HepG2 (cell line): ENCODE results near the gene TCERG1L.

Source experiments
- CTCF ChIP-seq: sonication (generic); formaldehyde crosslinking; IDR thresholded peaks from 2 replicates; pipeline ENCODE4 v1.5.0; 2020; ENCODE audit warnings: mild to moderate bottlenecking, missing genetic modification reagents, moderate library complexity
- EZH2 ChIP-seq: conservative IDR thresholded peaks from 2 replicates; pipeline ENCODE4 v1.6.1; 2012; ENCODE audit warnings: mild to moderate bottlenecking, low read depth, low read length, moderate library complexity
- GFI1 ChIP-seq: sonication (generic); formaldehyde crosslinking; IDR thresholded peaks from 2 replicates; pipeline ENCODE4 v1.5.0; 2020; ENCODE audit warnings: missing genetic modification reagents, mild to moderate bottlenecking, borderline replicate concordance
- KDM1A ChIP-seq: IDR thresholded peaks from 2 replicates; pipeline ENCODE4 v1.6.1; 2016; ENCODE audit warnings: missing compliant biosample characterization
- NFYC ChIP-seq: IDR thresholded peaks from 2 replicates; pipeline ENCODE4 v1.6.1; 2016; ENCODE audit warnings: missing genetic modification reagents, missing compliant biosample characterization
- POLR2A ChIP-seq, 2 experiments: IDR thresholded peaks; 2 replicates each; pipeline ENCODE4 v1.6.1; 2011; ENCODE audit warnings: low read depth in 2 of 2, low read length in 2 of 2, mild to moderate bottlenecking in 1 of 2, moderate library complexity in 1 of 2; ENCODE audit not compliant: insufficient read depth in 1 of 2
- SALL1 ChIP-seq: sonication (generic); formaldehyde crosslinking; IDR thresholded peaks from 2 replicates; pipeline ENCODE4 v1.8.0; 2022; ENCODE audit warnings: mild to moderate bottlenecking, missing genetic modification reagents
- ZBTB2 ChIP-seq: sonication (generic); formaldehyde crosslinking; IDR thresholded peaks from 2 replicates; pipeline ENCODE4 v1.8.0; 2022; ENCODE audit warnings: low read depth, missing genetic modification reagents
- ZNF407 ChIP-seq: sonication (generic); formaldehyde crosslinking; IDR thresholded peaks from one replicate; pipeline ENCODE4 v1.5.1; 2020; ENCODE audit warnings: mild to moderate bottlenecking, missing genetic modification reagents; ENCODE audit errors: not compliant biosample characterization
- TF ChIP-seq, protein P1 (sequence below), 2 experiments: sonication (generic) in 1 of 2; formaldehyde crosslinking in 1 of 2; IDR thresholded peaks; 2 replicates each; pipeline versions ENCODE4 v1.5.1 to v1.6.1; 2011 to 2020; ENCODE audit warnings: borderline replicate concordance in 1 of 2, low read depth in 1 of 2, low read length in 1 of 2, mild to moderate bottlenecking in 1 of 2, missing genetic modification reagents in 1 of 2, moderate library complexity in 1 of 2

- TF ChIP-seq ZBTB2 (CRISPR knock-in tag) (no peak), GFI1 (CRISPR knock-in tag) (no peak), EZH2 (no peak), POLR2A (IDR thresholded peaks at IDR 0.05; ENCODE audit: insufficient read depth in 1 of 2, low read depth in 2 of 2, low read length in 2 of 2) (no peak), KDM1A (no peak), ZNF407 (CRISPR knock-in tag) (no peak), NFYC (CRISPR knock-in tag) (no peak), CTCF (CRISPR knock-in tag) (no peak), SALL1 (CRISPR knock-in tag) (no peak)
- TF ChIP-seq, protein P1, sequence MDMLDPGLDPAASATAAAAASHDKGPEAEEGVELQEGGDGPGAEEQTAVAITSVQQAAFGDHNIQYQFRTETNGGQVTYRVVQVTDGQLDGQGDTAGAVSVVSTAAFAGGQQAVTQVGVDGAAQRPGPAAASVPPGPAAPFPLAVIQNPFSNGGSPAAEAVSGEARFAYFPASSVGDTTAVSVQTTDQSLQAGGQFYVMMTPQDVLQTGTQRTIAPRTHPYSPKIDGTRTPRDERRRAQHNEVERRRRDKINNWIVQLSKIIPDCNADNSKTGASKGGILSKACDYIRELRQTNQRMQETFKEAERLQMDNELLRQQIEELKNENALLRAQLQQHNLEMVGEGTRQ (IDR thresholded peaks at IDR 0.05; ENCODE audit: low read depth, low read length), result no peak
- TF ChIP-seq, protein P1 (CRISPR knock-in tag; IDR thresholded peaks at IDR 0.05; ENCODE audit: borderline replicate concordance), result no peak
These were observed 107.8 kb downstream of the TCERG1L start for GRCh38 chr10:131203456-131204357.
